ENCODE measurements around the gene PEAK1. TPM values are rescaled to one million over a fixed set of nuclear protein-coding genes. Genes with fewer than 3 reads are reported as not detected.

Gene PEAK1
- total RNA-seq, 2 experiments from 2014 or later, result 6.0 to 10.8 TPM

GRCh38 chr15:77384589-77385359, 35.1 kb downstream of the PEAK1 start:
- intact Hi-C loops (cut with micrococcal nuclease; ENCODE audit: unreplicated experiment), result no loop called here
- ChIA-PET CTCF (ENCODE audit: unreplicated experiment) (no interaction called here), POLR2A (interaction anchor here (0.6 kb wide), 1 partner anchor 1111 kb away, joined by 3 read pairs; no protein-coding TSS in a partner anchor)
- no TSS peak for BruUV-seq (replicated peaks)
- no peak for TF ChIP-seq EZH2phosphoT487 (IDR thresholded peaks at IDR 0.05; ENCODE audit: borderline replicate concordance, low read depth, low read length)
- TF ChIP-seq CTCF (conservative IDR thresholded peaks at IDR 0.05; ENCODE audit: low read length), result no peak
- Histone ChIP-seq H3K9me2 (ENCODE audit: insufficient read depth, low read length) (no peaks in the 10 kb centered on the region), H3K4me2 (ENCODE audit: low read length) (no peak overlapping the region), H2AFZ (ENCODE audit: low read length) (no peak overlapping the region), H3K27ac (ENCODE audit: low read depth, low read length, poor library complexity, severe bottlenecking) (no peak overlapping the region), H3K36me3 (ENCODE audit: insufficient read depth, low read length) (no peaks in the 10 kb centered on the region), H4K20me1 (ENCODE audit: insufficient read depth, low read length) (no peaks in the 10 kb centered on the region; the same call in 1 of the 2 replicates), H3K4me3 (ENCODE audit: low read depth, low read length, poor library complexity, severe bottlenecking) (no peak overlapping the region), H3K79me2 (ENCODE audit: insufficient read depth, low read depth, low read length) (no peaks in the 10 kb centered on the region), H3K4me1 (ENCODE audit: insufficient read depth, low read length, poor library complexity, severe bottlenecking) (no peaks in the 10 kb centered on the region), H3K9me3 (ENCODE audit: low read length) (no peaks in the 10 kb centered on the region)
- DNase-seq (ENCODE audit: low spot score), result no peak

DNA sequence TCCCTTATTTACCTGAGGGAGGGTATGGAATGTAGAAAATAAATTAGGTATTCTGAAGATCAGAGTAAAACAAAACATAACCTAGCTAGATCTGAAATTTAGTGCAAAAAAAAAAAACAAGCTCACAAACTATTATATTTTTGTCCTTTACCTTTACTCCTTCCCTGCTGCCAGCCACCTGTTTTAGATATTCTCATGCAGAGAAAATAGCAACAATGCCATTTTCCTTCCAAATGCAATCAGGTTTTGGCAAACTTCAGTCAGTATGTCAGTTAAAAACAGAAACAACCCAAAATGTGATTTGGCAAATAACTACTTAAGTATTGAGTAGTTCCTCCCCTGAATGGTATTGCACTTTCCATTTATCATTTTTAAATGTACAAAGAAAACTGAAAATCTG, 35.8 kb downstream of the PEAK1 start:
- no peaks in the 10 kb centered on the region for H3K9me2 ChIP-seq (ENCODE audit: insufficient read depth, low read length)
- no peaks in the 10 kb centered on the region for H3K79me2 ChIP-seq (ENCODE audit: insufficient read depth, low read depth, low read length)
- H3K4me2 ChIP-seq (ENCODE audit: low read length), result no peak overlapping the region
- TF ChIP-seq CTCF (conservative IDR thresholded peaks at IDR 0.05; ENCODE audit: low read length), result no peak
- no peak for TF ChIP-seq EZH2phosphoT487 (IDR thresholded peaks at IDR 0.05; ENCODE audit: borderline replicate concordance, low read depth, low read length)
- no peaks in the 10 kb centered on the region for H3K4me1 ChIP-seq (ENCODE audit: insufficient read depth, low read length, poor library complexity, severe bottlenecking)
- no peaks in the 10 kb centered on the region for H3K9me3 ChIP-seq (ENCODE audit: low read length)
- no peak overlapping the region for H2AFZ ChIP-seq (ENCODE audit: low read length)
- H3K36me3 ChIP-seq (ENCODE audit: insufficient read depth, low read length), result no peaks in the 10 kb centered on the region
- BruUV-seq (replicated peaks), result no TSS peak
- no peaks in the 10 kb centered on the region; the same call in 1 of the 2 replicates for H4K20me1 ChIP-seq (ENCODE audit: insufficient read depth, low read length)
- POLR2A ChIA-PET, result interaction anchor here (0.6 kb wide), 1 partner anchor 1110 kb away, joined by 3 read pairs; no protein-coding TSS in a partner anchor
- no peak overlapping the region for H3K27ac ChIP-seq (ENCODE audit: low read depth, low read length, poor library complexity, severe bottlenecking)
- CTCF ChIA-PET (ENCODE audit: unreplicated experiment), result no interaction called here
- intact Hi-C loops (cut with micrococcal nuclease; ENCODE audit: unreplicated experiment), result no loop called here
- H3K4me3 ChIP-seq (ENCODE audit: low read depth, low read length, poor library complexity, severe bottlenecking), result no peak overlapping the region
- DNase-seq (ENCODE audit: low spot score), result no peak

- H3K79me2 ChIP-seq (ENCODE audit: insufficient read depth, low read depth, low read length), result no peaks in the 10 kb centered on the region
- no peak for DNase-seq (ENCODE audit: low spot score)
- BruUV-seq (replicated peaks), result no TSS peak
- no peaks in the 10 kb centered on the region for H3K4me1 ChIP-seq (ENCODE audit: insufficient read depth, low read length, poor library complexity, severe bottlenecking)
- no peaks in the 10 kb centered on the region for H3K9me3 ChIP-seq (ENCODE audit: low read length)
- H2AFZ ChIP-seq (ENCODE audit: low read length), result no peak overlapping the region
- CTCF ChIA-PET (ENCODE audit: unreplicated experiment), result no interaction called here
- H4K20me1 ChIP-seq (ENCODE audit: insufficient read depth, low read length), result no peaks in the 10 kb centered on the region; the same call in 1 of the 2 replicates
- no peak for TF ChIP-seq EZH2phosphoT487 (IDR thresholded peaks at IDR 0.05; ENCODE audit: borderline replicate concordance, low read depth, low read length)
- no peak for TF ChIP-seq CTCF (conservative IDR thresholded peaks at IDR 0.05; ENCODE audit: low read length)
- intact Hi-C loops (cut with micrococcal nuclease; ENCODE audit: unreplicated experiment), result no loop called here
- POLR2A ChIA-PET, result no interaction called here
- H3K36me3 ChIP-seq (ENCODE audit: insufficient read depth, low read length), result no peaks in the 10 kb centered on the region
- H3K27ac ChIP-seq (ENCODE audit: low read depth, low read length, poor library complexity, severe bottlenecking), result no peak overlapping the region
- H3K4me2 ChIP-seq (ENCODE audit: low read length), result no peak overlapping the region
- no peaks in the 10 kb centered on the region for H3K9me2 ChIP-seq (ENCODE audit: insufficient read depth, low read length)
- no peak overlapping the region for H3K4me3 ChIP-seq (ENCODE audit: low read depth, low read length, poor library complexity, severe bottlenecking)
Measured at GRCh38 chr15:77380033-77380432, 39.9 kb downstream of the PEAK1 start.

All from OCI-LY7 (cell line).